GM18526 (cell line): ENCODE results near the gene MACF1.

Experiments
- POLR2A ChIP-seq: IDR thresholded peaks from 3 replicates; pipeline ENCODE4 v1.6.1; 2011; ENCODE audit not compliant: insufficient read length; ENCODE audit errors: extremely low read depth

The MACF1 gene

DNA sequence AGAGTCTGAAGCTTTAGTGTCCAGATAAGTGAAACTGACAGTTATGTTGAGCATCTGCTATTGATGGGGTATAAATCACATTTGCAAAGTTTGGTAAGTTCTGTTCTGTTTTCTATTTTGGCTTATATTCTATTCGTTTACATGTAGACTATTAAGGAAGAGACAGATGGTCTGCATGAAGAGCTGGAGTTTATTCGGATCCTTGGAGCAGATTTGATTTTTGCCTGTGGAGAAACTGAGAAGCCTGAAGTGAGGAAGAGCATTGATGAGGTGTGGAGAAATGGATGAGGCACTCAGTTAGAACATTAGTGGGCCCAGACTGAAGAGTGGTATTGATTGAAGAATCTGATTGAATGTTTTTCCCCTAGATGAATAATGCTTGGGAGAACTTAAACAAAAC lies 236.4 kb downstream of the MACF1 start:
- TF ChIP-seq POLR2A = no peak

DNA sequence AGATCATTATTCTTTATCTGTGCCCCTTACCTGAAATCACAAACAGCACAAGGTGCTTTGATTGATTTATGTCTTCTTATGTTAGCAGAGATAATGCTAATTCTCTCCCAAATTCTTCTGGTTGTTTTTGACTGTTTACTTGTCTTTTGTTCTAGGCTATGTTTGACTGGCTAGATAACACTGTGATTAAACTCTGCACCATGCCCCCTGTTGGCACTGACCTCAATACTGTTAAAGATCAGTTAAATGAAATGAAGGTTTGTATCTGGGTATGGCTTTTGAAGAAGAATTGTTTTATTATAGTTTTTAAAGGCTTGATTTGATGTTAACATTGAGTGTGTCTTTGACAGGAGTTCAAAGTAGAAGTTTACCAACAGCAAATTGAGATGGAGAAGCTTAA lies 237.3 kb downstream of the MACF1 start:
- TF ChIP-seq POLR2A = no peak

DNA sequence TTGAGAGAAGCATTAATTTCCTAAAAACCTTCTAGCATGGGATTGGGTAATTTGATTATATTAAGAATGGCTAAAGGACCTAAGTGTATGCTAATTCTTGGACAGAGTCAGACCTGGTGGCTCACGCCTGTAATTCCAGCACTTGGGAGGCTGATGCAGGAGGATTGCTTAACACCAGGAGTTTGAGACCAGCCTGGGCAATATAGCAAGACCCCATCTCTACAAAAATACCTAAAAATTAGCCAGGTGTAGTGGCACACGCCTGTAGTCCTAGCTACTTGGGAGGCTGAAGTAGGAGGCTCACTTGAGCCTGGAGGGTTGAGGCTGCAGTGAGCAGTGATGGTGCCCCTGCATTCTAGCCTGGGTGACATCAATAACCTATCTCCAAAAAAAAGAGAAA lies 241.1 kb downstream of the MACF1 start:
- no peak for TF ChIP-seq POLR2A

DNA sequence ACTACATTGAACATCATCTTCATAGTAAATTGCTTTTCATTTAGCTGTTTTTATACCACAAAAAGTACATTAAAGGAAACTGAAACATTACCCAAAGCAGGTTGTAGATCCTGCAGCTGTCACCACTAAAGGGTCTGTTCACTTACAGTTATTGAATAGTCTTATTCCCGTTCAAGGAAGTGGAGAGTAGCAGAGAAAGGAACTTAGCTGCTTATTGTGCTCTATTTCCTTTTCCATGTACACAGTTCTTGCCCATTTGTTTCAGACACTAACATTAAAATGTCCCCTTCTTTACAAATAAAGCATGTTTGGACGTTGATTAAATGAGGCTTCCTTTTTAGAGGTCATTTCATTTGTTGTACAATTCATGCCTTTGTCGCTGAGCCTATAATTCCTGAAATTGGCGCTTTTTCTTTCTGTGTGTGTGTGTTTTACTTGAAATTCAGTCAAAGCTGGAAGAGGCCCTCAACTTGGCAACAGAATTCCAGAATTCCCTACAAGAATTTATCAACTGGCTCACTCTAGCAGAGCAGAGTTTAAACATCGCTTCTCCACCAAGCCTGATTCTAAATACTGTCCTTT lies 242.6 kb downstream of the MACF1 start:
- TF ChIP-seq POLR2A = no peak

DNA sequence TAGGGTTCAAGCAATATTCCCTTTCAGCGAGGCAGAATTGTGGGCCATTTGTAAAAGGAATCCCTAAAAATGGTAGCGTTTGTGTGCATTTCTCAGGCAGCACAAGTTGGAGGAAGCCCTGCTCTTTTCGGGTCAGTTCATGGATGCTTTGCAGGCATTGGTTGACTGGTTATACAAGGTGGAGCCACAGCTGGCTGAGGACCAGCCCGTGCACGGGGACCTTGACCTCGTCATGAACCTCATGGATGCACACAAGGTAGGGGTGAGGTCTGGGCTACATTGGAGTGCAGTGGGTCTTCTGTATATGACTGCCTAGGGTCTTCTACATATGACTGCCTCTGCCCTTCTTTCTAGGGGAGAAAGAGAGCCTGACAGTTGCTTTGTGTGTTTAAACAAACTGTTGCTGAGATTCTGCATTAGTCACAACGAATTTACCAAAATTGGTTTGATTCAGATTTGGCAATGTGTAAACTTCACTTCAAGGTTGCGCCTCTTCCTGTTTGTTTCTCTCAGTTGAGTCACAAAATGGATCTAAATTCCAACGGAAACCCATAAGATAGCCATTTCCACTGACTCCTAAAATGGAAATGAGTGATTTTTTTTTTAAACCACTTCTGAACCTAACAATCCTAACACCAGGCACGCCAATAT lies 246.6 kb downstream of the MACF1 start:
- no peak for TF ChIP-seq POLR2A

DNA sequence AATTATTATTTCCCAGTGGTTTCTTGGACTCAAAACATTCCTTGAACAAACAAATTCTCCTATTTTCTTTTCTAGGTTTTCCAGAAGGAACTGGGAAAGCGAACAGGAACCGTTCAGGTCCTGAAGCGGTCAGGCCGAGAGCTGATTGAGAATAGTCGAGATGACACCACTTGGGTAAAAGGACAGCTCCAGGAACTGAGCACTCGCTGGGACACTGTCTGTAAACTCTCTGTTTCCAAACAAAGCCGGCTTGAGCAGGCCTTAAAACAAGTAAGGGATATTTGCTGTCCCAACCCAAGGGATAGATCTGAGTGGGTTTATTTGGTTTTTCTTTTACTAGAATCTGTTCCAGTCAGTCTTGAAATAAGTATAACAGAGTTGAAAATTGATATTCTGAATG lies 247.6 kb downstream of the MACF1 start:
- TF ChIP-seq POLR2A = no peak

DNA sequence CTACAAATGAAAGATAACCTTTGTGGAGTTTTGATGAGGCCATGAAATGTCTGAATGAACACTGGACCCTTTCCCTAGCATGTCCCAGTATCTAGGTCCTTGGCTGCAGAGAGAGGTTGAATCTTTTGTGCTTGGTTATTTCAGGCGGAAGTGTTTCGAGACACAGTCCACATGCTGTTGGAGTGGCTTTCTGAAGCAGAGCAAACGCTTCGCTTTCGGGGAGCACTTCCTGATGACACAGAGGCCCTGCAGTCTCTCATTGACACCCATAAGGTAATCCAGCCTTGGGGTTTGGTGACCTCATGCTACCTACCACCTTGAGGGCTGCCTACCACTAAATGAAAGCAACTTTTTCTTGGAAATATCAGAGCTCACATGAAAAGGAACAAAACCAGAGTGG lies 248.0 kb downstream of the MACF1 start:
- TF ChIP-seq POLR2A = no peak

DNA sequence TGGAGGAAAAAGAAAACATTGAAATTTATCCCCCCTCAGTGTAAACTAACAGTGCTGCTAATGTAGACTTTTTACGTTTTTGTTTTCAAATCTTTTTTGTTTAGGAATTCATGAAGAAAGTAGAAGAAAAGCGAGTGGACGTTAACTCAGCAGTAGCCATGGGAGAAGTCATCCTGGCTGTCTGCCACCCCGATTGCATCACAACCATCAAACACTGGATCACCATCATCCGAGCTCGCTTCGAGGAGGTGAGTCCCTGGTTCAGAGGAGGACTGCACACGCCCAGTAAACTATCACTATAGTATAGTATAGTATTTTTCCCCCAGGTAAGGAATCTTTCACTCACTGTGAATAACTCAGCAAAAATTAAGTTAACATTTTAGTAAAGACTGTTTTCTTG lies 249.1 kb downstream of the MACF1 start:
- no peak for TF ChIP-seq POLR2A

DNA sequence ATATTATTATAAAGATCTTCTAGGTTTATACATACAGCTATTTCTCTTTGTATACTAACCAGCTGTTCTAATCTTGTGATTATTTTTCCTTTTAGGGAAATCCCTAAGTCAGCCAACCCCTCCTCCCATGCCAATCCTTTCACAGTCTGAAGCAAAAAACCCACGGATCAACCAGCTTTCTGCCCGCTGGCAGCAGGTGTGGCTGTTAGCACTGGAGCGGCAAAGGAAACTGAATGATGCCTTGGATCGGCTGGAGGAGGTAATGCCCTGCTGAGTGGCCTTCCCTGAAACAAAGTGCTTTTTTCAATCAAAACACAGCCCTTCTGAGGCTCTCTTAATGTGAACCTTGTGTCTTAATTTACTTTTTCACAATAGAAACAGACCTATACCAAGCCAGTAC lies 254.5 kb downstream of the MACF1 start:
- no peak for TF ChIP-seq POLR2A

DNA sequence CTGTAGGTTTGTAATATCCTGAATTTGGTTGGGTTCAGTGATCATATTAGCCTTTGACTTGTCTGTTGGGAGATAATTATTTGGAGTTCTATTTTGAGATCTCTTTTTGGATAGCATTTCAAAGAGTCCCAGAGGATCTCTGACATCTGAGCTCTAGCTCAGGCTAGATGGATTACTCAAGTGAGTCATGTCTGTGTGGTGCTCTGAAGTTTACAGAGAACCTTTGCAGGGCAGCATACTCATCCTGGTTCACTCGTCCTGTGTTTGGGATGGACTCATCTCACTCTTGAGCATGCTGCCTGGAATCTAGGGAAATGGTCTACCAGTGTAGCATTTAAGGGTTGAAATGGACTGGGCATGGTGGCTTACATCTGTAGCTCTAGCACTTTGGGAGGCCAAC lies 257.6 kb downstream of the MACF1 start:
- no peak for TF ChIP-seq POLR2A

DNA sequence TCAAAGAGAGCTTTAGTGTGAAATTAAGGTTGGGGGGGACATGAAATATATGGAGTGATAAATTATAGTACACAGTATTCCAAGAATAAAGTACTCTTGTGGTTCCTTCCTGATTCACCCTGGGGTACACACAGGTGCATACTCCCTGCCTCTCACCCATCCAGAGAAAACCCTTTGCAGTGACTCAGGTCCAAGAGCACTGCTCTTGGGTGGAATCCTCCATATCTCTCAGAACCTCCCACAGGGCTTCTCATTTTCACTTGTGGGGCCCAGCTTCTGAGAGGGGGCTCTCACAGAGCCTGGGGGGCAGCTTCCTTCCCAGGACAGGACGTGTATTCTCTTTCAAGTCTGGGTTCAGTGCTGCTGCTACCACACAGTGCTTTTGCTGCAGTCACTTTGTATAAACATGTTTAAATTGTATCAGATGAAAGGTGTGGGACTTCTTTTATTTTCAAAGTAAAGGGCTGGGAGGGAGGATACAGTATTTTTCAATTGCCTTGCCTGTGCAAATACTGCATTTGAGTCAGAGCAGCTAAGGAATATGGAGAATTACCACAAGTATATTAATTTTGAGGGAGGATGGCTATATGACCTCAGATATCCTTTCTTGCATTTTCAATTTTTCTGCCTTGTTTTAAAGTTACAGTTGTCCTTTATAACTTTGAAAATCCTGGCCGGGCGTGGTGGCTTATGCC lies 262.1 kb downstream of the MACF1 start:
- TF ChIP-seq POLR2A = no peak

DNA sequence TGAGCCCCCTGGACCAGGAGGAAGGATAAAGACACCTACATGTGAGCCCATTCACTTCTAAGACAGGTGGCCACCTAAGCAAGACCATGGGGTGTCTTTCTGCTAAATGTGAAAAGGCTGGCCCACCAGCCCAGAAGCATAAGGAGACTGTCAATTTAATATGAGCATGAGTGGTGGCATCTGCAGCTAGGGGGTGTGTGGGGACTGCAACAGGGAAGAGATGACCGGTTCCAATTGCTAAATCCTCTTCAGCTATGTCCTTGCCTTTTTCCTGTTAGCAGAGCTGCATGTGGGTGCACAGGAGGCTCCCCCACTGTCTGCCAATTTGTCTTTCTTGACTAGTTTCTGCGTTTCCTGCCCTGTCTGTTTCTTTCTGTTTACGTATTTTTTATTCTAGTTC lies 264.7 kb downstream of the MACF1 start:
- TF ChIP-seq POLR2A = no peak

DNA sequence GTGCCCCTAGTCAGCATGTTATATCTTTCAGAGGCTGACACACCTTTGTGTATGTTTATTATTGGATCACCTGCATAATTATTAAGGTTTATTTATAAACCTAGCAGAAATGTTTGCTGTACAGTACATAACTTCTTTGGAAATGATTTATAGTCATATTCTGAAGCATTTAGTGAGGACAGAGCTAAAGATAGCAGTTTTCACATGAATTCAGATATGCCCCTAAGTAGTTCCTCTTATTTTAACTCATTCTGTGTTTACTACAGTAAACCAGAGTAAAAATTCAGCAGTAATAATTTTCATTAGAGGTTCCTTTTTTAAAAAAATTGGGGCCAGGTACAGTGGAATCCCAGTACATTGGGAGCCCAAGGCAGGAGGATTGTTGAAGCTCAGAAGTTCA lies 265.5 kb downstream of the MACF1 start:
- TF ChIP-seq POLR2A = no peak

DNA sequence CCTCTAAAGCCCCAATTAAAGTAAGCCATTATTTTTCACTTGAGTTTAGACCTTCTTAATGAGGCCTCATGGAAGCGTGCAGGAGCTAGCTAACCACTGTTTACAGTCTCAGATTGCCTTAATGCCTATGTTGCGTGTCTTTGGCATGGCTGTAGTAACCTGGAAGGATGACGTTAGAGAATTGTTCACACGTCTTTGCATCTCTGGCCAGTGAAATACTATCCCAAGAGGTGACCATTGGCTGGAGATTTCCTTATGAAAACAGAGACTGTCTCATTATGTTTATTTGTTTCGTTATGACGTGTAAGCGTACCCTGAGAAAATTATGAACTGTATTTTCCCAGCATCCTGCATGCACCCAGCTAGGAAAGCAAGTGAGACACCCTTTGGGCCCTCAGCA lies 268.3 kb downstream of the MACF1 start:
- no peak for TF ChIP-seq POLR2A

DNA sequence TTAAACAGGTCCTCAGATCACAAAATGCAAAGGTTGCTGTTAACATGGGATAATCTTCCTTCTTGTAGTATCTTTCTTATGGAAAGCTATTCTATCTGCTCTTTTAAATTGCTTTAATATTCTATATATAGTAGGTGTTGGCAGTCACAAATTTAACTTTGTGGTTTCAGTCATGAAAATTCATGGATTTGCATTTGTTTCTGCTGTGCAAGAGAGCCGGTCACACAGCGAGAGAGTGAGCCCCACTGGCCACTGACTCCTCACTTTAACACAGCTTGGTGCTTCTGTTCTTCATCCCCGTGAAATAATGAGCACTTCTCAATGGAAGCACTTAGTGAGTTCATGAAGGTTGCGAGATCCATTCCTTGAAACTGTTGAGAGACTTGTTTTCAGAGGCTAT lies 268.8 kb downstream of the MACF1 start:
- no peak for TF ChIP-seq POLR2A

DNA sequence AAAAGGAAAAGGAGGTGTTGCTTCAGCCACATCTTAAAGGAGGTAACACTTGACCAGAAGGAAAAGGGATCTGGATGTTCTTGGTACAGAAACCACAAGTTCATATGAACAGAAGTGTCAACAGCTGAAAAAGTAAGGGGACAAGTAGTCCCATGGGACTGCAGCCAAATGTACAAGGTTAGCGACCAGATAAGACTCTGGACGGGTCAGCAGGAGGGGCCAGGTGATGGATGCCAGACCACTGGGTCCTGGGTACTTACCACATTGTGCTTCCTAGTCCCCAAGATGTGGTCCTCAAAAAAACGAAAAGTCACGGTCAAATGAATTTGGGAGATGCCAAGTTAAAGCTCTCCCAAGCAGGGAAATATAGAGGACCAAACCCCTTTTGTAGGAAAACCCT lies 270.3 kb downstream of the MACF1 start:
- TF ChIP-seq POLR2A = no peak

DNA sequence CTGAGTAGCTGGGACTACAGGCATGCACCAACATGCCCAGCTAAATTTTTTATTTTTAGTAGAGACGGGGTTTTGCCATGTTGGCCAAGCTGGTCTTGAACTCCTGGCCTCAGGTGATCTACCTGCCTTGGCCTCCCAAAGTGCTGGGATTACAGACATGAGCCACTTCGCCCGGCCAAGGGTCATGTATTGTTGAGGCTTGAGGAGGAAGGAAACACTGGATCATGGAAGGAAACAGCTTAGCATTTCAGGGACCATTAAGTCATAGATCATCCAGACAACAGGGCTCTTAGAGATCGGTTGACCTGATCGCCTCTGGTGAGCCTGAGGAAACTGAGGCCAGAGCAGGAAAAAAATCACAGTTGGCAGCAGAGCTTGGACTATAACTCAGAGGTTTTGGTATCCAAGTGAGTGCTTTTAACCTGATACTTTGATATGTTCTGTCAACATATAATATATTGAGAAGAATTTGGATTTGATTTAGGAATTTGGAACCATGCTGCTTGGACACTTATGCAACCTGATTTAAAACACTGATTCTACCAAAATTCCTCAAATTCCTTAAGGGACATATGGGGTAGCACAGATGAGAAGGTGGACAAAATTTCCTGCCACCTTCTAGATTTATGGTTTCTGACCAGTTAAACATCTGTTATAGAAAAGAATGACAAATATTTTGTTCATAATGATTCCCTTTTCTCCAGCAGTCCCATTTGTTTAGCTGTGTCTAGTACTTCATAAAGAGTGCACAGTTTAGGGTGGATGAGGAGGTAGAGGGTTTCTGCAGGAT lies 273.8 kb downstream of the MACF1 start:
- no peak for TF ChIP-seq POLR2A

DNA sequence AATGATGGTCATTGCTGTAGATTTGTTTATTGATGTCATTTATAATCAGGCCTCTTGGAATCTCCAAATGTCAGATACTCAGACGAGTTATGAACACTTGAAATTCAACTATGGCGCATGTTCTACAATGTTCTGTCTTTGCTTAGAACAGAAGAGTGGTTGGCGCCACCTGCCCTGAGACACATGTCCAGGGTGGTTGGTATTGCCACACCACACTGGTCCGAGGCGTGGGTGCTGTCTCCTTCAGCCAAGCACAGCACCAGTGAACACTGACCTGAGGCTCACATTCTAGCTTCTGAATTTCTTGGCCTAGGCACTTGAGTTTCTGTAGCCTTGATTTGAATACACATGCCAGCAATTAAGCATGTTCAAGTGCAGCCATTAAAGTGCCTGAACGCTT lies 276.8 kb downstream of the MACF1 start:
- TF ChIP-seq POLR2A = no peak
